Central memory CD8-positive, alpha-beta T cell (primary cell): ENCODE measurements around the gene CLDN4.
"Not testable (repeated sequence)": the region's sequence is repeated elsewhere in the genome, so short reads cannot be mapped to it uniquely, and the experiment has no call there.

ENCODE experiments used
- ATAC-seq: fragments of 150-1000 bp; cut with Tn5 transposase; replicated peaks from 2 replicates; pipeline ENCODE4 v1.10.0; 2022; ENCODE audit warnings: mild to moderate bottlenecking, moderate FRiP score, moderate number of reproducible peaks; ENCODE audit not compliant: poor library complexity, severe bottlenecking; ENCODE audit errors: extremely low read depth
- DNase-seq, 2 donors: peaks; one replicate each; pipeline ENCODE4 v3.0.0; 2021; ENCODE audit warnings: low spot score in 2 of 2
- H3K27ac Mint-ChIP-seq: one replicate; pipeline ENCODE4 v1.8.0; 2022; ENCODE audit warnings: low read depth, mild to moderate bottlenecking, moderate library complexity, mixed read lengths
- H3K27me3 Mint-ChIP-seq: one replicate; pipeline ENCODE4 v1.8.0; 2022; ENCODE audit warnings: mixed read lengths
- H3K36me3 Mint-ChIP-seq: one replicate; pipeline ENCODE4 v1.8.0; 2022; ENCODE audit warnings: mild to moderate bottlenecking, moderate library complexity, mixed read lengths; ENCODE audit not compliant: insufficient read depth
- H3K4me1 Mint-ChIP-seq: one replicate; pipeline ENCODE4 v1.8.0; 2022; ENCODE audit warnings: mixed read lengths
- H3K4me3 Mint-ChIP-seq: one replicate; pipeline ENCODE4 v1.8.0; 2022; ENCODE audit warnings: mild to moderate bottlenecking, moderate library complexity, mixed read lengths
- H3K9me3 Mint-ChIP-seq: one replicate; pipeline ENCODE4 v1.8.0; 2022; ENCODE audit warnings: mixed read lengths

Gene CLDN4

DNA sequence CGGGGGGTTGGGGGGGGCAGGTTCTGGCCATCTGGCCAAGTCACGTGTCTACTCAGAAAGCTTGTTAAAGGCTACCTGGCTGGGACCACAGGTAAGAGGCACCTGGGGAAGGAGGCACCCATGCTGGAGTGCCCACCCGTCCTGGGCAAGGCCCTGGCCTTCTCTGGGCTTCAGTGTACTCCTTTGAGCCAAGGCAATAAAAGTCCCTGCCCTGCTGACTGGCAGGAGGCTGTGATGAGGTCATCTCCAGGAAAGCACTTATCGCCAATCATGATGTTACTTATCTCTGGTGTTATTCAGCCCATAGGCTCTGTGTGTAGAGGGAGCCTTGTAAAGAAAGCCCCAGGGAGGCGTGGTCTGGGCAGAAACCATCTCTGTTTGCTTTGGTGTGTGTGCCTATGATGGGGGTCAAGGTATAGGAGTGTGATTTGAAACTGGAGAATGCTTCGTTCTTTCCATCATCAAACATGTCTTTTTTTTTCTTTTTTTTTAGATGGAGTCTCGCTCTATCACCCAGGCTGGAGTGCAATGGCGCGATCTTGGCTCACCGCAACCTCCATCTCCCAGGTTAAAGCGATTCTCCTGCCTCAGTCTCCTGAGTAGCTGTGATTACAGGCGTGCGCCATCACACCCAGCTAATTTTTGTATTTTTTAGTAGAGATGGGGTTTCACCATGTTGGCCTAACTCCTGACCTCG, 2.5 kb upstream of the CLDN4 start:
- H3K4me3 Mint-ChIP-seq, result no peak overlapping the region
- peaks cover 31% of the 10 kb centered on the region for H3K4me1 Mint-ChIP-seq
- no peak overlapping the region for H3K27ac Mint-ChIP-seq
- ATAC-seq (peak; percentile 61), DNase-seq (no peak)
- no peaks in the 10 kb centered on the region for H3K9me3 Mint-ChIP-seq
- no peaks in the 10 kb centered on the region for H3K36me3 Mint-ChIP-seq
- peaks cover 46% of the 10 kb centered on the region for H3K27me3 Mint-ChIP-seq

DNA sequence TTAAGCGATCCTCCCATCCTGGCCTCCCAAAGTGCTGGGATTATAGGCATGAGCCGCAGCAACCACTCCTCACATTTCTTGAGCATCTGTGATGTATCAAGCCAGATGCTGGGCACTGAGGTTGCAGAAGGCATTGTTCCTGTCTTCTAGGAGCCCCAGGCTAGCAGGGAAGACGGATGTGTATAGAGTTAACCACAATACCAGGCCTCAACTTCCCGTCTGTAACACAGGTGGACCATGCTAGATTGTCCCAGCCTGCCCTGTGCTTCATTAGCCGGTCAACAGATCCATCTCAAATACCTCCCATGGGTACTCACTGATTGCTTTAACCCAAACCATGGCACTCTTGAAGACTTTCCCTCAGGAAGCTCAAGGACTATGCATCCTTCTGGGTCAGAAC, 1.8 kb upstream of the CLDN4 start:
- Mint-ChIP-seq H3K4me3 (no peak overlapping the region), H3K27me3 (peaks cover 41% of the 10 kb centered on the region), H3K4me1 (peaks cover 31% of the 10 kb centered on the region), H3K27ac (no peak overlapping the region), H3K9me3 (no peaks in the 10 kb centered on the region), H3K36me3 (no peaks in the 10 kb centered on the region)
- DNase-seq (no peak), ATAC-seq (no peak)

GRCh38 chr7:73829505-73829904, 1.3 kb upstream of the CLDN4 start:
- H3K36me3 Mint-ChIP-seq, result no peaks in the 10 kb centered on the region
- H3K27ac Mint-ChIP-seq, result peak overlapping the region; percentile 90
- DNase-seq, result no peak
- no peak for ATAC-seq
- H3K27me3 Mint-ChIP-seq, result peaks cover 41% of the 10 kb centered on the region
- no peaks in the 10 kb centered on the region for H3K9me3 Mint-ChIP-seq
- H3K4me1 Mint-ChIP-seq, result peaks cover 31% of the 10 kb centered on the region
- no peak overlapping the region for H3K4me3 Mint-ChIP-seq

- H3K4me3 Mint-ChIP-seq, result no peak overlapping the region
- peaks cover 41% of the 10 kb centered on the region for H3K27me3 Mint-ChIP-seq
- peaks cover 31% of the 10 kb centered on the region for H3K4me1 Mint-ChIP-seq
Observed at GRCh38 chr7:73829921-73830680, 695 bp upstream of the CLDN4 start.

DNA sequence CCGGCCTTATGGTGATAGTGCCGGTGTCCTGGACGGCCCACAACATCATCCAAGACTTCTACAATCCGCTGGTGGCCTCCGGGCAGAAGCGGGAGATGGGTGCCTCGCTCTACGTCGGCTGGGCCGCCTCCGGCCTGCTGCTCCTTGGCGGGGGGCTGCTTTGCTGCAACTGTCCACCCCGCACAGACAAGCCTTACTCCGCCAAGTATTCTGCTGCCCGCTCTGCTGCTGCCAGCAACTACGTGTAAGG, 713 bp downstream of the CLDN4 start:
- Mint-ChIP-seq H3K27ac (no peak overlapping the region), H3K4me1 (peaks cover 31% of the 10 kb centered on the region), H3K4me3 (no peak overlapping the region), H3K27me3 (peaks cover 32% of the 10 kb centered on the region), H3K36me3 (no peaks in the 10 kb centered on the region), H3K9me3 (no peaks in the 10 kb centered on the region)
- DNase-seq, result no peak
- no peak for ATAC-seq

More at GRCh38 chr7:73829921-73830680, 695 bp upstream of the CLDN4 start:
- no peak for ATAC-seq
- Mint-ChIP-seq H3K27ac (peak overlapping the region; percentile 90), H3K9me3 (no peaks in the 10 kb centered on the region), H3K36me3 (no peaks in the 10 kb centered on the region)
- DNase-seq, result no peak

DNA sequence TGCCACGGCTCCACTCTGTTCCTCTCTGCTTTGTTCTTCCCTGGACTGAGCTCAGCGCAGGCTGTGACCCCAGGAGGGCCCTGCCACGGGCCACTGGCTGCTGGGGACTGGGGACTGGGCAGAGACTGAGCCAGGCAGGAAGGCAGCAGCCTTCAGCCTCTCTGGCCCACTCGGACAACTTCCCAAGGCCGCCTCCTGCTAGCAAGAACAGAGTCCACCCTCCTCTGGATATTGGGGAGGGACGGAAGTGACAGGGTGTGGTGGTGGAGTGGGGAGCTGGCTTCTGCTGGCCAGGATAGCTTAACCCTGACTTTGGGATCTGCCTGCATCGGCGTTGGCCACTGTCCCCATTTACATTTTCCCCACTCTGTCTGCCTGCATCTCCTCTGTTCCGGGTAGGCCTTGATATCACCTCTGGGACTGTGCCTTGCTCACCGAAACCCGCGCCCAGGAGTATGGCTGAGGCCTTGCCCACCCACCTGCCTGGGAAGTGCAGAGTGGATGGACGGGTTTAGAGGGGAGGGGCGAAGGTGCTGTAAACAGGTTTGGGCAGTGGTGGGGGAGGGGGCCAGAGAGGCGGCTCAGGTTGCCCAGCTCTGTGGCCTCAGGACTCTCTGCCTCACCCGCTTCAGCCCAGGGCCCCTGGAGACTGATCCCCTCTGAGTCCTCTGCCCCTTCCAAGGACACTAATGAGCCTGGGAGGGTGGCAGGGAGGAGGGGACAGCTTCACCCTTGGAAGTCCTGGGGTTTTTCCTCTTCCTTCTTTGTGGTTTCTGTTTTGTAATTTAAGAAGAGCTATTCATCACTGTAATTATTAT, 1.2 kb downstream of the CLDN4 start:
- H3K4me3 Mint-ChIP-seq, result no peak overlapping the region
- no peak for DNase-seq
- peaks cover 26% of the 10 kb centered on the region for H3K27me3 Mint-ChIP-seq
- no peaks in the 10 kb centered on the region for H3K36me3 Mint-ChIP-seq
- H3K27ac Mint-ChIP-seq, result no peak overlapping the region
- no peaks in the 10 kb centered on the region for H3K9me3 Mint-ChIP-seq
- peaks cover 26% of the 10 kb centered on the region for H3K4me1 Mint-ChIP-seq
- no peak for ATAC-seq

DNA sequence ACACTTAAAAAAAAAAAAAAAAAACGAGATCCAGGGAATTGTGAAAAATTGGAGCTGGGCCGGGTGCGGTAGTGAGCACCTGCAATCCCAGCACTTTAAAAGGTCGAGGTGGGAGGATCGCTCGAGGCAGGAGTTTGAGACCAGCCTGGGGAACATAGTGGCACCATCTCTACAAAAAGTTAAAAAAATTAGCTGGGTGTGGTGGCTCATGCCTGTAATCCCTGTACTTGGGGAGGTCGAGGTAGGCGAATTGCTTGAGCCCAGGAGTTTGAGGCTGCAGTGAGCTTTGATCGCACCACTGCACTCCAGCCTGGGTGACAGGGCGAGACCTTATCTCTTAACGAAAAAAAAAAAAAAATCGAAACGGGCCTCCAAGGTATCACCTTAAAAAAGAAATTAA, 2.0 kb downstream of the CLDN4 start:
- DNase-seq, result no peak
- ATAC-seq, result no peak
- no peak overlapping the region for H3K27ac Mint-ChIP-seq
- peaks cover 22% of the 10 kb centered on the region for H3K27me3 Mint-ChIP-seq
- peaks cover 18% of the 10 kb centered on the region for H3K4me1 Mint-ChIP-seq
- no peak overlapping the region for H3K4me3 Mint-ChIP-seq
- H3K9me3 Mint-ChIP-seq, result no peaks in the 10 kb centered on the region
- H3K36me3 Mint-ChIP-seq, result no peaks in the 10 kb centered on the region

- Mint-ChIP-seq H3K36me3 (no peaks in the 10 kb centered on the region), H3K4me3 (no peak overlapping the region), H3K27ac (no peak overlapping the region), H3K9me3 (no peaks in the 10 kb centered on the region), H3K4me1 (peaks cover 12% of the 10 kb centered on the region), H3K27me3 (peaks cover 18% of the 10 kb centered on the region)
- no peak for DNase-seq
- ATAC-seq, result no peak
Observed at GRCh38 chr7:73833251-73833919, 2.6 kb downstream of the CLDN4 start.

DNA sequence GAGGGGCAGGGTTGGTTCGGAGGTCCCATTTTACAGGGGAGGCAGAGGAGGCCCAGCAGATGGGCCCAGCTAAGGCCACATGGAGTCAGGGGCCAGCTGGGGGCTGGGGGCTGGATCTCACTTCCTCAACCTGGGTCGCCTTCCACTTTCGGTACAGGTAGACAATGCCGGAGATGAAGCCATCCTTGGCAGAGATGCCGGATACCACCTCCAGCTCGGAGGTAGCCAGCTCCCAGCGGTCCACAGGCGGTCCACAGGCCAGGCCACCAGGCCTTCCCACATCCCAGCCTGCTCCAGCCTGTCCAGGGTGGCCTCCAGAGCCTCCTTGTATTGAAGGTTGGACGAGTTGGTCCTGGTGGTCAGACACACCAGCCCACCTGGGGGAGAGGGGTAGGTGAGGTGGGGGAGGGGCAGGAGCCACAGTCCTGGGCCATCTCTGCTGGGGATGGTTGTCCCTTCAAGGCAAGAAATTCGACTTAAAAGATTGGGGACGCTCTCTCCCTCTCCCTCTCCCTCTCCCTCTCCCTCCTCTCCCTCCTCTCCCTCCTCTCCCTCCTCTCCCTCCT, 3.9 kb downstream of the CLDN4 start:
- H3K36me3 Mint-ChIP-seq, result no peaks in the 10 kb centered on the region
- peaks cover 2% of the 10 kb centered on the region for H3K4me1 Mint-ChIP-seq
- no peak for ATAC-seq
- H3K27me3 Mint-ChIP-seq, result peaks cover 4% of the 10 kb centered on the region
- no peak overlapping the region for H3K4me3 Mint-ChIP-seq
- H3K27ac Mint-ChIP-seq, result no peak overlapping the region
- no peaks in the 10 kb centered on the region for H3K9me3 Mint-ChIP-seq
- DNase-seq, result no peak

- H3K9me3 Mint-ChIP-seq, H3K27ac Mint-ChIP-seq, H3K4me3 Mint-ChIP-seq, ATAC-seq, H3K27me3 Mint-ChIP-seq, H3K36me3 Mint-ChIP-seq, H3K4me1 Mint-ChIP-seq, DNase-seq: not testable (repeated sequence)
Observed at GRCh38 chr7:73837167-73837566, 6.4 kb downstream of the CLDN4 start.

GRCh38 chr7:73838642-73839041, 7.8 kb downstream of the CLDN4 start:
- no peak overlapping the region for H3K4me3 Mint-ChIP-seq
- no peak for DNase-seq
- no peak overlapping the region for H3K27ac Mint-ChIP-seq
- peaks cover 4% of the 10 kb centered on the region for H3K36me3 Mint-ChIP-seq
- no peaks in the 10 kb centered on the region for H3K9me3 Mint-ChIP-seq
- no peak for ATAC-seq
- H3K4me1 Mint-ChIP-seq, result no peaks in the 10 kb centered on the region
- H3K27me3 Mint-ChIP-seq, result no peaks in the 10 kb centered on the region

- Mint-ChIP-seq H3K27ac (no peak overlapping the region), H3K4me1 (no peaks in the 10 kb centered on the region), H3K9me3 (no peaks in the 10 kb centered on the region), H3K4me3 (no peak overlapping the region), H3K36me3 (peaks cover 6% of the 10 kb centered on the region), H3K27me3 (no peaks in the 10 kb centered on the region)
- DNase-seq (no peak), ATAC-seq (no peak)
Observed at GRCh38 chr7:73839290-73839689, 8.5 kb downstream of the CLDN4 start.
